H1 (cell line): ENCODE measurements around the gene FOLR1. TPM values are rescaled to one million over a fixed set of nuclear protein-coding genes. Genes with fewer than 3 reads are reported as not detected.
A peak's percentile ranks its signal among the peaks of the same experiment; 100 is the strongest.

Experiments
- CTCF ChIA-PET: fragments of 300-600 bp; sonication (Branson Sonifier 250); formaldehyde crosslinking; loops from one replicate; lab custom pipeline; 2021; ENCODE audit not compliant: partially characterized antibody; lab: Charles Lee
- POLR2A ChIA-PET: fragments of 300-600 bp; sonication (Branson Sonifier 250); formaldehyde crosslinking; loops from one replicate; lab custom pipeline; 2021; ENCODE audit warnings: inconsistent platforms; ENCODE audit not compliant: partially characterized antibody; lab: Charles Lee
- DNase-seq, 2 experiments: peaks; one replicate each; pipeline versions ENCODE4 v3.0.0 to v3.0.0-alpha.2; 2010 to 2022; ENCODE audit warnings: low spot score in 2 of 2, low read depth in 1 of 2, mixed read lengths in 1 of 2
- FAIRE-seq: peaks from 2 replicates; lab custom pipeline; 2011; peaks lifted over from hg19 to GRCh38; lab: Jason Lieb, UNC
- H2AFZ ChIP-seq: 2 replicates; pipeline ENCODE4 v1.8.1; 2012; ENCODE audit warnings: low read length, inconsistent platforms
- H2AK5ac ChIP-seq: 2 replicates; pipeline ENCODE4 v1.6.1; 2013; ENCODE audit warnings: low read depth, low read length
- H2BK120ac ChIP-seq: replicated peaks from 2 replicates; pipeline ENCODE3; 2013; ENCODE audit warnings: low read depth, low read length, inconsistent platforms
- H2BK12ac ChIP-seq: 2 replicates; pipeline ENCODE4 v1.6.1; 2013; ENCODE audit warnings: low read depth, low read length
- H2BK15ac ChIP-seq: 2 replicates; pipeline ENCODE4 v1.6.1; 2013; ENCODE audit warnings: low read length
- H2BK20ac ChIP-seq: 2 replicates; pipeline ENCODE4 v1.6.1; 2013; ENCODE audit warnings: low read length
- H2BK5ac ChIP-seq: 2 replicates; pipeline ENCODE4 v1.6.1; 2013; ENCODE audit warnings: low read depth, low read length
- H3K14ac ChIP-seq: 2 replicates; pipeline ENCODE4 v1.6.1; 2013; ENCODE audit warnings: inconsistent platforms; ENCODE audit not compliant: insufficient read length
- H3K18ac ChIP-seq: 2 replicates; pipeline ENCODE4 v1.6.1; 2013; ENCODE audit warnings: low read length; ENCODE audit errors: extremely low read depth
- H3K23ac ChIP-seq: 2 replicates; pipeline ENCODE4 v1.6.1; 2013; ENCODE audit warnings: inconsistent platforms; ENCODE audit not compliant: insufficient read length
- H3K23me2 ChIP-seq: 2 replicates; pipeline ENCODE4 v1.6.1; 2013; ENCODE audit warnings: low read depth, low read length
- H3K27ac ChIP-seq: 2 replicates; pipeline ENCODE4 v1.6.1; 2011; ENCODE audit warnings: low read depth, low read length, inconsistent platforms
- H3K27me3 ChIP-seq, 4 experiments: replicated peaks in 1 of 4; 1 replicate in 1 of 4; 2 replicates in 3 of 4; pipeline versions ENCODE4 v1.6.1 to v1.8.1; 2011 to 2013; ENCODE audit warnings: low read length in 3 of 4, mild to moderate bottlenecking in 3 of 4, inconsistent platforms in 2 of 4, mixed read lengths in 2 of 4, moderate library complexity in 1 of 4; ENCODE audit not compliant: control insufficient read depth in 3 of 4, insufficient read depth in 3 of 4; ENCODE audit errors: extremely low read depth in 1 of 4
- H3K36me3 ChIP-seq, 4 experiments: 2 replicates each; pipeline versions ENCODE4 v1.6.1 to v1.8.1; 2011 to 2013; ENCODE audit warnings: mild to moderate bottlenecking in 4 of 4, low read length in 3 of 4, moderate library complexity in 2 of 4, control low read depth in 1 of 4, inconsistent platforms in 1 of 4; ENCODE audit not compliant: insufficient read depth in 4 of 4, control insufficient read depth in 2 of 4
- H3K4ac ChIP-seq: replicated peaks from 2 replicates; pipeline ENCODE3; 2013; ENCODE audit warnings: low read length, low read depth, mixed read lengths, inconsistent platforms; ENCODE audit not compliant: insufficient read length
- H3K4me1 ChIP-seq, 4 experiments: replicated peaks in 1 of 4; 1 replicate in 1 of 4; 2 replicates in 3 of 4; pipeline versions ENCODE4 v1.6.1 to v1.8.1; 2011 to 2013; ENCODE audit warnings: low read length in 3 of 4, inconsistent platforms in 2 of 4, mixed read lengths in 1 of 4; ENCODE audit not compliant: insufficient read depth in 4 of 4, control insufficient read depth in 3 of 4
- H3K4me2 ChIP-seq, 2 experiments: 2 replicates each; pipeline versions ENCODE4 v1.6.1 to v1.8.1; 2011 to 2013; ENCODE audit warnings: low read depth in 2 of 2, low read length in 2 of 2, control low read depth in 1 of 2, inconsistent platforms in 1 of 2, mild to moderate bottlenecking in 1 of 2; ENCODE audit not compliant: insufficient read depth in 1 of 2
- H3K4me3 ChIP-seq, 4 experiments: fragments of 200-600, 300-600 bp in 1 of 4; sonication (generic), shearing (Covaris generic), sonication (Bioruptor Twin) in 1 of 4; 2 replicates each; pipeline versions ENCODE4 v1.5.1 to v1.8.1; 2011 to 2016; ENCODE audit warnings: low read length in 4 of 4, low read depth in 3 of 4, control low read depth in 2 of 4, inconsistent platforms in 2 of 4, mild to moderate bottlenecking in 2 of 4, mixed read lengths in 1 of 4, moderate library complexity in 1 of 4; ENCODE audit not compliant: insufficient read depth in 2 of 4; ENCODE audit errors: extremely low read depth in 1 of 4
- H3K56ac ChIP-seq: replicated peaks from 2 replicates; pipeline ENCODE3; 2013; ENCODE audit warnings: low read depth, mild to moderate bottlenecking, mixed read lengths, low read length, inconsistent platforms; ENCODE audit not compliant: insufficient read length
- H3K79me1 ChIP-seq: 2 replicates; pipeline ENCODE4 v1.6.1; 2013; ENCODE audit warnings: low read depth, low read length, control low read depth
- H3K79me2 ChIP-seq, 2 experiments: 2 replicates each; pipeline versions ENCODE4 v1.6.1 to v1.8.1; 2012 to 2013; ENCODE audit warnings: low read length in 2 of 2, mild to moderate bottlenecking in 2 of 2, inconsistent platforms in 1 of 2; ENCODE audit not compliant: insufficient read depth in 2 of 2, control insufficient read depth in 1 of 2
- H3K9ac ChIP-seq, 4 experiments: replicated peaks in 1 of 4; 1 replicate in 1 of 4; 2 replicates in 3 of 4; pipeline versions ENCODE4 v1.6.1 to v1.8.1; 2011 to 2013; ENCODE audit warnings: low read depth in 3 of 4, low read length in 3 of 4, control low read depth in 2 of 4, mild to moderate bottlenecking in 2 of 4, moderate library complexity in 2 of 4, inconsistent platforms in 1 of 4; ENCODE audit errors: extremely low read depth in 1 of 4
- H3K9me3 ChIP-seq, 2 experiments: 2 replicates each; pipeline versions ENCODE4 v1.6.1 to v1.8.1; 2012 to 2013; ENCODE audit warnings: mild to moderate bottlenecking in 2 of 2, moderate library complexity in 2 of 2, control low read depth in 1 of 2, inconsistent platforms in 1 of 2, low read depth in 1 of 2, low read length in 1 of 2, mixed read lengths in 1 of 2; ENCODE audit not compliant: insufficient read depth in 2 of 2
- H4K20me1 ChIP-seq, 2 experiments: replicated peaks in 1 of 2; 2 replicates each; pipeline versions ENCODE3 to v1.8.1; 2011 to 2013; ENCODE audit warnings: inconsistent platforms in 2 of 2, low read length in 2 of 2, mild to moderate bottlenecking in 1 of 2; ENCODE audit not compliant: insufficient read depth in 2 of 2, control insufficient read depth in 1 of 2
- H4K5ac ChIP-seq: 2 replicates; pipeline ENCODE4 v1.6.1; 2013; ENCODE audit warnings: low read length, low read depth, mixed read lengths, inconsistent platforms; ENCODE audit not compliant: insufficient read length
- H4K8ac ChIP-seq: 2 replicates; pipeline ENCODE4 v1.8.0; 2013; ENCODE audit warnings: mild to moderate bottlenecking, moderate library complexity, low read length, inconsistent platforms; ENCODE audit not compliant: insufficient read depth; ENCODE audit errors: extremely low read depth
- H4K91ac ChIP-seq: replicated peaks from 2 replicates; pipeline ENCODE3; 2013; ENCODE audit warnings: low read length, mixed read lengths, inconsistent platforms; ENCODE audit not compliant: insufficient read length
- BRCA1 ChIP-seq: IDR thresholded peaks from 2 replicates; pipeline ENCODE4 v1.6.1; 2012; ENCODE audit warnings: low read depth, low read length, improper control_type of control experiment
- CBX8 ChIP-seq: fragments of 300-800, 300-1000 bp; sonication (generic); IDR thresholded peaks from 2 replicates; pipeline ENCODE4 v1.7.1; 2016; ENCODE audit warnings: low read depth, low read length, borderline replicate concordance
- FOSL1 ChIP-seq: IDR thresholded peaks from 2 replicates; pipeline ENCODE4 v1.6.1; 2011; ENCODE audit warnings: mild to moderate bottlenecking, low read depth, low read length, moderate library complexity; ENCODE audit not compliant: insufficient read depth
- HDAC2 ChIP-seq, 2 experiments: fragments of 300-600 bp in 1 of 2; sonication (generic) in 1 of 2; IDR thresholded peaks; 2 replicates each; pipeline ENCODE4 v1.6.1; 2011 to 2012; ENCODE audit warnings: low read depth in 2 of 2, low read length in 2 of 2, mild to moderate bottlenecking in 2 of 2, moderate library complexity in 2 of 2, borderline replicate concordance in 1 of 2, inconsistent platforms in 1 of 2
- JUND ChIP-seq: IDR thresholded peaks from 2 replicates; pipeline ENCODE4 v1.6.1; 2011; ENCODE audit warnings: mild to moderate bottlenecking, improper control_type of control experiment, low read length
- KDM1A ChIP-seq: fragments of 200-600, 300-600 bp; sonication (generic); IDR thresholded peaks from 2 replicates; pipeline ENCODE4 v1.7.1; 2016; ENCODE audit warnings: mild to moderate bottlenecking, low read length, borderline replicate concordance
- RAD21 ChIP-seq, 2 experiments: IDR thresholded peaks in 1 of 2; conservative IDR thresholded peaks in 1 of 2; 2 replicates each; pipeline ENCODE4 v1.6.1; 2011; ENCODE audit warnings: low read depth in 2 of 2, low read length in 2 of 2, improper control_type of control experiment in 1 of 2, inconsistent platforms in 1 of 2, mild to moderate bottlenecking in 1 of 2, moderate library complexity in 1 of 2
- SP1 ChIP-seq: IDR thresholded peaks from 2 replicates; pipeline ENCODE4 v1.6.1; 2011; ENCODE audit warnings: low read depth, low read length
- SRF ChIP-seq: IDR thresholded peaks from 2 replicates; pipeline ENCODE4 v1.6.1; 2011; ENCODE audit warnings: mild to moderate bottlenecking, low read depth, low read length, moderate library complexity
- SUZ12 ChIP-seq: fragments of 200-600 bp; sonication (generic); IDR thresholded peaks from 2 replicates; pipeline ENCODE4 v1.6.1; 2012; ENCODE audit warnings: mild to moderate bottlenecking, inconsistent platforms, low read length, moderate library complexity, mixed read lengths
- WGBS, 2 experiments: shearing (Covaris generic) in 1 of 2; methylation state at CpG; one replicate each; pipeline versions ENCODE4 v1.1.6 to v1.1.7; 2013 to 2015; ENCODE audit warnings: low lambda C conversion rate in 2 of 2, mixed read lengths in 2 of 2, inconsistent platforms in 1 of 2, low coverage in 1 of 2, missing lambda C conversion rate in 1 of 2; ENCODE audit not compliant: insufficient replicate concordance in 2 of 2, insufficient coverage in 1 of 2, insufficient read length in 1 of 2; ENCODE audit errors: extremely low coverage in 1 of 2, missing lambda C conversion rate in 1 of 2; 5-methylcytosine and 5-hydroxymethylcytosine counted together
- polyA plus RNA-seq, 7 experiments: library from polyadenylated mRNA; depleted of rRNA in 3 of 7; stranded (reverse) in 5 of 7; unstranded in 2 of 7; fragments of >200 nt in 5 of 7; fragments of 200-250 nt in 2 of 7; gene quantifications; 1 replicate in 5 of 7; 2 replicates in 1 of 7; 4 replicates in 1 of 7; pipeline versions ENCODE4 v1.2.1 to v1.2.3, GENCODE V29; 2011 to 2013; ENCODE audit warnings: missing spikeins in 2 of 7, mixed read lengths in 2 of 7
- total RNA-seq: library from RNA; stranded (reverse); fragmentation: NEBNext Ultra II Directional; extraction: Animal tissue kit (Norgen Biotek cat#: 25700); gene quantifications from 2 replicates; pipeline ENCODE4 v1.2.1, GENCODE V29; 2021
- TF ChIP-seq, protein P1 (sequence below): IDR thresholded peaks from 2 replicates; pipeline ENCODE4 v1.6.1; 2012; ENCODE audit warnings: inconsistent platforms

FOLR1 gene
- total and polyA plus RNA-seq, 2 of the 8 experiments (the other 6 are each of a cell fraction or from before 2014, with no cell fraction given), result 1.3 TPM; not detected in 1

GRCh38 chr11:72221386-72222075 lies 29.6 kb downstream of the FOLR1 start:
- Histone ChIP-seq H2AFZ (no peak overlapping the region), H3K27ac (no peak overlapping the region)
- TF ChIP-seq RAD21 (IDR thresholded peaks at IDR 0.05 in 1 of 2, conservative IDR thresholded peaks at IDR 0.05 in 1 of 2; ENCODE audit: low read depth in 2 of 2, low read length in 2 of 2), result no peak
- TF ChIP-seq HDAC2 (IDR thresholded peaks at IDR 0.05; ENCODE audit: borderline replicate concordance in 1 of 2, low read depth in 2 of 2, low read length in 2 of 2), result no peak
- TF ChIP-seq SRF, result no peak
- TF ChIP-seq, protein P1, sequence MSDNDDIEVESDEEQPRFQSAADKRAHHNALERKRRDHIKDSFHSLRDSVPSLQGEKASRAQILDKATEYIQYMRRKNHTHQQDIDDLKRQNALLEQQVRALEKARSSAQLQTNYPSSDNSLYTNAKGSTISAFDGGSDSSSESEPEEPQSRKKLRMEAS, result no peak
- no peak for TF ChIP-seq JUND
- TF ChIP-seq SP1, result no peak
- TF ChIP-seq SUZ12, result no peak
- no peak for TF ChIP-seq FOSL1
- no peak for TF ChIP-seq KDM1A
- no peak for TF ChIP-seq BRCA1
- no peak for TF ChIP-seq CBX8

More at GRCh38 chr11:72221386-72222075, 29.6 kb downstream of the FOLR1 start:
- no peak overlapping the region for H4K91ac ChIP-seq
- peaks cover 10 to 11% (median 11%) of the 10 kb centered on the region in 4 experiments; a peak in 6 of 7 replicates for H3K4me1 ChIP-seq
- H3K9ac ChIP-seq, result no peak overlapping the region
- POLR2A ChIA-PET, result interaction anchor here (0.9 to 9.9 kb wide), 3 partner anchors 13 to 22 kb away, joined by 4 to 160 read pairs (median 15); partner anchors contain the start of gene PHOX2A
- no peak overlapping the region for H3K4me3 ChIP-seq
- H4K20me1 ChIP-seq, result peaks cover 0 to 3% of the 10 kb centered on the region in 2 experiments
- no peak overlapping the region for H3K23ac ChIP-seq
- no peaks in the 10 kb centered on the region for H3K36me3 ChIP-seq
- WGBS, 2 experiments, result 96% methylated on average over 7 of the region's 7 CpGs; no CpG with 5 or more reads in 1 of the 2 experiments
- H2AK5ac ChIP-seq, result no peak overlapping the region
- no peak overlapping the region for H3K14ac ChIP-seq
- no peak overlapping the region for H4K8ac ChIP-seq
- H3K56ac ChIP-seq, result no peak overlapping the region
- H3K4ac ChIP-seq, result no peak overlapping the region
- H2BK120ac ChIP-seq, result no peak overlapping the region
- peaks cover 15% of the 10 kb centered on the region for H3K23me2 ChIP-seq
- H3K79me1 ChIP-seq, result peaks cover 3% of the 10 kb centered on the region
- peak overlapping the region; percentile 40; the same call in 1 of the 2 replicates for H2BK20ac ChIP-seq
- no peak overlapping the region for H2BK5ac ChIP-seq
- no peak overlapping the region for H4K5ac ChIP-seq
- H3K9me3 ChIP-seq, result no peaks in the 10 kb centered on the region
- peak overlapping the region; percentile 90; the same call in 1 of the 2 replicates for H2BK15ac ChIP-seq
- peak in 1 of 2 experiments; percentile 35 for DNase-seq
- no peak overlapping the region; a peak in 1 of 4 replicates for H3K4me2 ChIP-seq
- H3K27me3 ChIP-seq, result no peaks in the 10 kb centered on the region; a peak in 2 of 7 replicates
- H3K18ac ChIP-seq, result no peak overlapping the region; the same call in 1 of the 2 replicates
- no peak for FAIRE-seq
- no peak overlapping the region for H2BK12ac ChIP-seq
- H3K79me2 ChIP-seq, result peaks cover 0 to 11% of the 10 kb centered on the region in 2 experiments; a peak in 2 of 4 replicates
- CTCF ChIA-PET, result interaction anchor here (0.9 to 2.1 kb wide), 7 partner anchors 8 to 106 kb away, joined by 3 to 9 read pairs (median 4); no protein-coding TSS in a partner anchor
